Suprapubic skin (tissue), 4 donors: ENCODE data around the gene LTBR.

Experiments
- POLR2A ChIP-seq, 2 donors: fragments of 450-650 bp; IDR thresholded peaks; one replicate each; pipeline ENCODE4 v1.6.1; 2017; ENCODE audit warnings: antibody characterized with exemption in 2 of 2, mild to moderate bottlenecking in 2 of 2, moderate library complexity in 2 of 2
- POLR2AphosphoS5 ChIP-seq, 3 donors: sonication (generic); formaldehyde crosslinking; IDR thresholded peaks; one replicate each; pipeline ENCODE4 v1.6.1; 2017; ENCODE audit warnings: antibody characterized with exemption in 3 of 3
- TF ChIP-seq, protein P1 (sequence below), 2 donors: fragments of 200-600 bp in 1 of 2; fragments of 450-650 bp in 1 of 2; sonication (generic) in 1 of 2; IDR thresholded peaks; one replicate each; pipeline ENCODE4 v1.5.1; 2016 to 2019; ENCODE audit warnings: antibody characterized with exemption in 2 of 2, mild to moderate bottlenecking in 1 of 2, moderate library complexity in 1 of 2

- TF ChIP-seq, protein P1, sequence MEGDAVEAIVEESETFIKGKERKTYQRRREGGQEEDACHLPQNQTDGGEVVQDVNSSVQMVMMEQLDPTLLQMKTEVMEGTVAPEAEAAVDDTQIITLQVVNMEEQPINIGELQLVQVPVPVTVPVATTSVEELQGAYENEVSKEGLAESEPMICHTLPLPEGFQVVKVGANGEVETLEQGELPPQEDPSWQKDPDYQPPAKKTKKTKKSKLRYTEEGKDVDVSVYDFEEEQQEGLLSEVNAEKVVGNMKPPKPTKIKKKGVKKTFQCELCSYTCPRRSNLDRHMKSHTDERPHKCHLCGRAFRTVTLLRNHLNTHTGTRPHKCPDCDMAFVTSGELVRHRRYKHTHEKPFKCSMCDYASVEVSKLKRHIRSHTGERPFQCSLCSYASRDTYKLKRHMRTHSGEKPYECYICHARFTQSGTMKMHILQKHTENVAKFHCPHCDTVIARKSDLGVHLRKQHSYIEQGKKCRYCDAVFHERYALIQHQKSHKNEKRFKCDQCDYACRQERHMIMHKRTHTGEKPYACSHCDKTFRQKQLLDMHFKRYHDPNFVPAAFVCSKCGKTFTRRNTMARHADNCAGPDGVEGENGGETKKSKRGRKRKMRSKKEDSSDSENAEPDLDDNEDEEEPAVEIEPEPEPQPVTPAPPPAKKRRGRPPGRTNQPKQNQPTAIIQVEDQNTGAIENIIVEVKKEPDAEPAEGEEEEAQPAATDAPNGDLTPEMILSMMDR (IDR thresholded peaks at IDR 0.05), result no peak
- TF ChIP-seq POLR2A (IDR thresholded peaks at IDR 0.05) (no peak), POLR2AphosphoS5 (IDR thresholded peaks at IDR 0.05) (no peak)
Measured at GRCh38 chr12:6345319-6346091, 38.5 kb upstream of the LTBR start.
